ENCODE results near the gene BCL11A. TPM values are rescaled to one million over a fixed set of nuclear protein-coding genes. Genes with fewer than 3 reads are reported as not detected.

Gene BCL11A
- total RNA-seq, 2 donors from 2014 or later: 14.3 to 16.2 TPM

GRCh38 chr2:60415814-60416213 is 137.6 kb downstream of the BCL11A start:
- DNase-seq (no peak), ATAC-seq (no peak)
- TF ChIP-seq, protein P1, sequence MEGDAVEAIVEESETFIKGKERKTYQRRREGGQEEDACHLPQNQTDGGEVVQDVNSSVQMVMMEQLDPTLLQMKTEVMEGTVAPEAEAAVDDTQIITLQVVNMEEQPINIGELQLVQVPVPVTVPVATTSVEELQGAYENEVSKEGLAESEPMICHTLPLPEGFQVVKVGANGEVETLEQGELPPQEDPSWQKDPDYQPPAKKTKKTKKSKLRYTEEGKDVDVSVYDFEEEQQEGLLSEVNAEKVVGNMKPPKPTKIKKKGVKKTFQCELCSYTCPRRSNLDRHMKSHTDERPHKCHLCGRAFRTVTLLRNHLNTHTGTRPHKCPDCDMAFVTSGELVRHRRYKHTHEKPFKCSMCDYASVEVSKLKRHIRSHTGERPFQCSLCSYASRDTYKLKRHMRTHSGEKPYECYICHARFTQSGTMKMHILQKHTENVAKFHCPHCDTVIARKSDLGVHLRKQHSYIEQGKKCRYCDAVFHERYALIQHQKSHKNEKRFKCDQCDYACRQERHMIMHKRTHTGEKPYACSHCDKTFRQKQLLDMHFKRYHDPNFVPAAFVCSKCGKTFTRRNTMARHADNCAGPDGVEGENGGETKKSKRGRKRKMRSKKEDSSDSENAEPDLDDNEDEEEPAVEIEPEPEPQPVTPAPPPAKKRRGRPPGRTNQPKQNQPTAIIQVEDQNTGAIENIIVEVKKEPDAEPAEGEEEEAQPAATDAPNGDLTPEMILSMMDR (IDR thresholded peaks at IDR 0.05): no peak
- no peak for TF ChIP-seq POLR2A (IDR thresholded peaks at IDR 0.05)
- Histone ChIP-seq H3K27ac (peak overlapping the region; percentile 34 to 81 (median 64)), H3K36me3 (replicated peaks in 1 of 2; ENCODE audit: insufficient read depth in 1 of 2, low read depth in 2 of 2) (no peaks in the 10 kb centered on the region), H3K9me3 (no peaks in the 10 kb centered on the region), H3K4me3 (no peak overlapping the region), H3K27me3 (no peaks in the 10 kb centered on the region), H3K4me1 (peaks cover 30% of the 10 kb centered on the region)
- intact Hi-C loops (cut with DNase I): no loop called here

- no peaks in the 10 kb centered on the region for H3K9me3 ChIP-seq
- no peak overlapping the region for H3K27ac ChIP-seq
- H3K4me3 ChIP-seq: no peak overlapping the region
- H3K36me3 ChIP-seq (replicated peaks in 1 of 2; ENCODE audit: insufficient read depth in 1 of 2, low read depth in 2 of 2): no peaks in the 10 kb centered on the region
- H3K4me1 ChIP-seq: peaks cover 30% of the 10 kb centered on the region
- intact Hi-C loops (cut with DNase I): no loop called here
- no peak for TF ChIP-seq POLR2A (IDR thresholded peaks at IDR 0.05)
- TF ChIP-seq, protein P1 (IDR thresholded peaks at IDR 0.05): no peak
- WGBS, 2 donors: 81% methylated on average over 2 of the region's 2 CpGs
- DNase-seq (no peak), ATAC-seq (no peak)
- no peaks in the 10 kb centered on the region for H3K27me3 ChIP-seq
Measured at GRCh38 chr2:60414495-60415138, 138.8 kb downstream of the BCL11A start.

- no peaks in the 10 kb centered on the region for H3K36me3 ChIP-seq (replicated peaks in 1 of 2; ENCODE audit: insufficient read depth in 1 of 2, low read depth in 2 of 2)
- WGBS, 2 donors: 70 to 72% methylated on average over 6 of the region's 6 CpGs
- H3K27ac ChIP-seq: no peak overlapping the region
- H3K4me1 ChIP-seq: peaks cover 30% of the 10 kb centered on the region
- ATAC-seq (no peak), DNase-seq (no peak)
- no peaks in the 10 kb centered on the region for H3K9me3 ChIP-seq
- H3K27me3 ChIP-seq: no peaks in the 10 kb centered on the region
- intact Hi-C loops (cut with DNase I): no loop called here
- TF ChIP-seq, protein P1 (IDR thresholded peaks at IDR 0.05): no peak
- no peak for TF ChIP-seq POLR2A (IDR thresholded peaks at IDR 0.05)
- H3K4me3 ChIP-seq: no peak overlapping the region
Measured at GRCh38 chr2:60413814-60414168, 139.7 kb downstream of the BCL11A start.

DNA sequence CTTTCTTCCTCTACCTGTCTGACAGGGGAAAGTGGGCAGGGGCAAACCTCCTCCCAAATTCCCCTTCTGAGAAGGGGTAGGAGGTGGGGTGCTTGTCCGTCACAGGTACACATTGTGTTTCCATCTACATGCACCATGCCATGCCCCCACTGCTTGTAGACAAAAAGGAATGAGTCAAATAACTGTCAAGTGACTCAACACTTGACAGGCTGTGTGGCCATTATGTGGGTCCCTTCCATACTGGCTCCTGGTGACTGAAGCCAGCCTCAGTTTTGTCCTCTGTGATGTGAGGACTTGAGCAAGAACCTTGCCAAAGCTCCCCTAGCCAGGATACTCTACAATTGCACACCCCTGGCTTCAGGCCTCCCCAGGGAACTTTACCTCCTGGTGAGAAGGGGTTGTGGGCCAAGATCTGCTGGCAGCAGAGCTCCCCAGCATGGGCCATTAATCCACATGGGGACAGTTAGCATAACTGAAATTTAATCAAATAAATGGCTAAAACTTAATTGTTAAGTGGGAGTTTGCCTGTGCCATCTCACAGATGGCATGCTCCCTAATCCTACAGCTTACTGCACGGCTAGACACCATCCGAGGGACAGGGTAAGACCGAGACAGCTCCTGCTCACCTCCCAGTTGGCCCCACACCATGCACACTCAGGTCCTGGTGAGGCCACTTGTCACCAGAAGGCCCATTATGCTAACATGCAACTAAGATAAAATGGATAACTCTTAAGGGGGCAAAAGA is 140.2 kb downstream of the BCL11A start:
- intact Hi-C loops (cut with DNase I): no loop called here
- Histone ChIP-seq H3K4me1 (peaks cover 30% of the 10 kb centered on the region), H3K27ac (no peak overlapping the region), H3K27me3 (no peaks in the 10 kb centered on the region), H3K36me3 (replicated peaks in 1 of 2; ENCODE audit: insufficient read depth in 1 of 2, low read depth in 2 of 2) (no peaks in the 10 kb centered on the region), H3K9me3 (no peaks in the 10 kb centered on the region), H3K4me3 (no peak overlapping the region)
- WGBS, 2 donors: 81 to 92% methylated on average over 4 of the region's 4 CpGs
- ATAC-seq: no peak
- DNase-seq: no peak
- TF ChIP-seq, protein P1 (IDR thresholded peaks at IDR 0.05): no peak
- no peak for TF ChIP-seq POLR2A (IDR thresholded peaks at IDR 0.05)

DNA sequence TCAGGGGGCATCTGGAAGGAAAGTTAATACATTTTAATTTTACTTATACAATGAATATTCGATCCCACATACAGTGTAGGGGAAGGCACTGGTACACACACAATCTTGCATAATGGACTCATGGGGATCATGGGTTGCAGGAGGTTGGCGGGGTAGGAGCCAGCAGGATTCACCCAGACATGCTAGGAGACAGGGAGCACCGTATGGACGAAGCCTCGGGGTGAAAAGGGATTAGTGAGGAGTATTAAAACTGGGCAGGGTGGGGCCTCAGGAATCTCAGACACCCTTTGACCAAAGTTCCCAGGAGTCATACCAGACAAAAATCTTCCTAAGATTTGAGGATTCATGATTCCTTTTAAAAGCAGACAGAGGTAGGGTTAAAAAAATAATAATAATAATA is 140.8 kb downstream of the BCL11A start:
- intact Hi-C loops (cut with DNase I): no loop called here
- DNase-seq: no peak
- no peak for ATAC-seq
- H3K36me3 ChIP-seq (replicated peaks in 1 of 2; ENCODE audit: insufficient read depth in 1 of 2, low read depth in 2 of 2): no peaks in the 10 kb centered on the region
- H3K4me1 ChIP-seq: peaks cover 30% of the 10 kb centered on the region
- H3K27me3 ChIP-seq: no peaks in the 10 kb centered on the region
- 72 to 94% methylated on average over 5 of the region's 5 CpGs for WGBS, 2 donors
- TF ChIP-seq, protein P1 (IDR thresholded peaks at IDR 0.05): no peak
- no peaks in the 10 kb centered on the region for H3K9me3 ChIP-seq
- no peak overlapping the region for H3K27ac ChIP-seq
- H3K4me3 ChIP-seq: no peak overlapping the region
